ENCODE measurements around the gene ADORA1.

The ADORA1 gene

DNA sequence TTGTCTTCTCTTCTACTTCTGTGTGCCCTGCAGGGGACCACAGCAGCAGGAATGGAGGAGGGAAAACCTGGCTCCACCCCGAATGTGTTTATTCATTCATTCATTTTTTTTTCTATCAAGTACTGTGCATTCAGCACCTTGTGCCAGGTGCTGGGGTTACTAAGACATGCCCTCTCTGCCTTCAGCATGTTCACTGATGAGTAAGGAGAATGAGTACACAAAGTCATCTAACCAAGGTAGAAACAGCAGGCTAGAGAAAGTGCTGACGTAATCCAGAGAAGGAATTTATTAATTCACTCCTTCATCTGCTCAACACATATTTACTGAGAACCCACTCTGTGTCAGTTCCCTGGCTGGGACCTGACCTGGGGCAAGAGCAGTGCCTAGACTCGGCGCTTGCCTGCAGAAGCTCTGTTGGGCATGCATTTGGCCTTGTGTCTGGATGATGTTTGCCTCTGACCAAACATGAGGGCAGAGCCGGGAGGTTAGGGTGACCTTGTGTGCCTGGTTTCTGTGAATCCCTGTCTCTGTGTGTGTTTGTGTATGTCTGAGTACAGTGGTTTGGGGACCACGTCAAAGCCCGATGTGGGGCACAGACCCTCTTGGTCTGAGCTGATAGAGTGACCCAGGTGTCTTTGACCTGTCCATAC, 38.4 kb upstream of the ADORA1 start:
- no peak for TF ChIP-seq POLR2AphosphoS5 (IDR thresholded peaks at IDR 0.05; ENCODE audit: low read depth, low read length)
- no peak for TF ChIP-seq TAF1 (IDR thresholded peaks at IDR 0.05; ENCODE audit: borderline replicate concordance, insufficient read depth, low read length)
- no peak for TF ChIP-seq FOXP2 (optimal IDR thresholded peaks at IDR 0.05; ENCODE audit: borderline replicate concordance, extremely low read depth, extremely low read length, insufficient read depth)

DNA sequence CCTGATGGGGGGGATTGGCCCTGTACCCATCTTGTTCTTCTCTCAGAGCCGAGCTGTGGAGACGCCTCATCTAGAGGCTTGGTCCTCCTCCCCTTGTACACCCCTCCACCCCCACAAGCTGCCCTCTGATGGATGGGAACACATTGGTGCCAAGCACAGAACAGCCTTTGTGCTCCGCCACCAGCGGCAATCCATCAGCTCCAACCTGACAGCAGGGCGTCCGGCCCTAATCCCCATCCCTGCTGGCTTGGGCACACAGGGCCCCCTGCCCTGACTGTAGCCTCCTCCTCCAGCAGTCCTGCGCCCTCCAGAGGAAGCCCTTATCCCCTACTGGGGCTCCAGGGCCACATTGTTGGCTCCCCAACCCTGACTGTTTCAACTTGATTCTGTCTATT, 37.9 kb upstream of the ADORA1 start:
- TF ChIP-seq, protein P1, sequence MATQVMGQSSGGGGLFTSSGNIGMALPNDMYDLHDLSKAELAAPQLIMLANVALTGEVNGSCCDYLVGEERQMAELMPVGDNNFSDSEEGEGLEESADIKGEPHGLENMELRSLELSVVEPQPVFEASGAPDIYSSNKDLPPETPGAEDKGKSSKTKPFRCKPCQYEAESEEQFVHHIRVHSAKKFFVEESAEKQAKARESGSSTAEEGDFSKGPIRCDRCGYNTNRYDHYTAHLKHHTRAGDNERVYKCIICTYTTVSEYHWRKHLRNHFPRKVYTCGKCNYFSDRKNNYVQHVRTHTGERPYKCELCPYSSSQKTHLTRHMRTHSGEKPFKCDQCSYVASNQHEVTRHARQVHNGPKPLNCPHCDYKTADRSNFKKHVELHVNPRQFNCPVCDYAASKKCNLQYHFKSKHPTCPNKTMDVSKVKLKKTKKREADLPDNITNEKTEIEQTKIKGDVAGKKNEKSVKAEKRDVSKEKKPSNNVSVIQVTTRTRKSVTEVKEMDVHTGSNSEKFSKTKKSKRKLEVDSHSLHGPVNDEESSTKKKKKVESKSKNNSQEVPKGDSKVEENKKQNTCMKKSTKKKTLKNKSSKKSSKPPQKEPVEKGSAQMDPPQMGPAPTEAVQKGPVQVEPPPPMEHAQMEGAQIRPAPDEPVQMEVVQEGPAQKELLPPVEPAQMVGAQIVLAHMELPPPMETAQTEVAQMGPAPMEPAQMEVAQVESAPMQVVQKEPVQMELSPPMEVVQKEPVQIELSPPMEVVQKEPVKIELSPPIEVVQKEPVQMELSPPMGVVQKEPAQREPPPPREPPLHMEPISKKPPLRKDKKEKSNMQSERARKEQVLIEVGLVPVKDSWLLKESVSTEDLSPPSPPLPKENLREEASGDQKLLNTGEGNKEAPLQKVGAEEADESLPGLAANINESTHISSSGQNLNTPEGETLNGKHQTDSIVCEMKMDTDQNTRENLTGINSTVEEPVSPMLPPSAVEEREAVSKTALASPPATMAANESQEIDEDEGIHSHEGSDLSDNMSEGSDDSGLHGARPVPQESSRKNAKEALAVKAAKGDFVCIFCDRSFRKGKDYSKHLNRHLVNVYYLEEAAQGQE (IDR thresholded peaks at IDR 0.05; ENCODE audit: insufficient read depth in 1 of 2, low read depth in 2 of 2, low read length in 2 of 2): no peak
- TF ChIP-seq TAF1 (IDR thresholded peaks at IDR 0.05; ENCODE audit: borderline replicate concordance, insufficient read depth, low read length): no peak
- no peak for TF ChIP-seq POLR2AphosphoS5 (IDR thresholded peaks at IDR 0.05; ENCODE audit: low read depth, low read length)
- no peak for TF ChIP-seq SIN3A (IDR thresholded peaks at IDR 0.05; ENCODE audit: borderline replicate concordance, insufficient read depth, low read length)
- TF ChIP-seq FOXP2 (optimal IDR thresholded peaks at IDR 0.05; ENCODE audit: borderline replicate concordance, extremely low read depth, extremely low read length, insufficient read depth): no peak

DNA sequence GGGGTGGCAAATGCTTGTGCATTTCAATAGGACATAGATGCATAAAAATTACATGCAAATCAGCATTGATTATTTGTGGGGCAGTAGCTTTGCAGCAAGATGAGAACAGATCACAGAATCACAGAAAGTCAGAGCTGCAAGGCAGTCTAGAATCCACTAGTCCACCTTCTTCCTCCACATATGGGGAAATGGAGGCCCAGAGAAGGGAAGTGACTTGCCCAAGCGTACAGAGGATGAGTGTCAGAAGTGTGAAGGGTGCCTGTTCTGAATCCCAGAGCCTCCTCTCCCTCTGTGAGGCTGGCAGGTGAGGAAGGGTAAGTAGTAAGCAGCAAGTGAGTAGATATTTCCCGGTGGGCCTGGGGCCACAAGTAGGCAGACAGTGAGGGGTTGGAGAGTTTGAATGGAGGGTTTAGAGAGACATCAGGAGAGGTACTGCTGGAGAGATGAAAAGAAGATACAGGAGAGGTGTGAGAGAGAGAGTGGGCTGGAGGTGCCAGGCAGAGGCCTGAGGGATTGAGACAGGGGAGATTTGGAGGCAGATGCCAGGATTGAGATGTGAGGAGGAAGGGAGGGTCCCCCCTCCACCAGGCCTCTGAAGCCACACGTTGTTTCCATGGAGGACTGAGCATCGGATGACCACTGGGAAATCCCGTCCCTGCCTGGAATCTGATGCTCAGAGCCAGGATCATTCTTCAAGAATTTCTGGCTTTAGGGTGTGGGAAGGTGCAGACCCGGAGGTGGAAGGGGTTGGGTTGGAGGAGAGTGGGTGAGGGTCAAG, 36.9 kb upstream of the ADORA1 start:
- no peak for TF ChIP-seq SIN3A (IDR thresholded peaks at IDR 0.05; ENCODE audit: borderline replicate concordance, insufficient read depth, low read length)
- TF ChIP-seq FOXP2 (optimal IDR thresholded peaks at IDR 0.05; ENCODE audit: borderline replicate concordance, extremely low read depth, extremely low read length, insufficient read depth): no peak

DNA sequence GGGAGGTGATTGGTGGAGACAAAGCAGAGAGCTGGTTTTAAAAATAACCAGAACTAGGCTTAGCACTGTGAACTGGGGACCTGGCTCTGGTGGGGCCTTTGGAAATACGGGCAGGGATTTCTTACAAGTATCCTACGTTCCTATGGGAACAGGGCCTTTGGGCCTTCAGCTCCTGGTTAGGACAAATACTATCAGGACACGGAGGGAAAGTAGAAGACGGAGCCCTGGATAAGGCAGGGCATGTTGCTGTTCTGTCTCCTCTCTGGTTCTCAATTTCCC, 36.4 kb upstream of the ADORA1 start:
- TF ChIP-seq, protein P1 (IDR thresholded peaks at IDR 0.05; ENCODE audit: insufficient read depth in 1 of 2, low read depth in 2 of 2, low read length in 2 of 2): no peak
- no peak for TF ChIP-seq FOXP2 (optimal IDR thresholded peaks at IDR 0.05; ENCODE audit: borderline replicate concordance, extremely low read depth, extremely low read length, insufficient read depth)
- TF ChIP-seq POLR2AphosphoS5 (IDR thresholded peaks at IDR 0.05; ENCODE audit: low read depth, low read length): no peak
- TF ChIP-seq SIN3A (IDR thresholded peaks at IDR 0.05; ENCODE audit: borderline replicate concordance, insufficient read depth, low read length): no peak
- TF ChIP-seq TAF1 (IDR thresholded peaks at IDR 0.05; ENCODE audit: borderline replicate concordance, insufficient read depth, low read length): no peak

DNA sequence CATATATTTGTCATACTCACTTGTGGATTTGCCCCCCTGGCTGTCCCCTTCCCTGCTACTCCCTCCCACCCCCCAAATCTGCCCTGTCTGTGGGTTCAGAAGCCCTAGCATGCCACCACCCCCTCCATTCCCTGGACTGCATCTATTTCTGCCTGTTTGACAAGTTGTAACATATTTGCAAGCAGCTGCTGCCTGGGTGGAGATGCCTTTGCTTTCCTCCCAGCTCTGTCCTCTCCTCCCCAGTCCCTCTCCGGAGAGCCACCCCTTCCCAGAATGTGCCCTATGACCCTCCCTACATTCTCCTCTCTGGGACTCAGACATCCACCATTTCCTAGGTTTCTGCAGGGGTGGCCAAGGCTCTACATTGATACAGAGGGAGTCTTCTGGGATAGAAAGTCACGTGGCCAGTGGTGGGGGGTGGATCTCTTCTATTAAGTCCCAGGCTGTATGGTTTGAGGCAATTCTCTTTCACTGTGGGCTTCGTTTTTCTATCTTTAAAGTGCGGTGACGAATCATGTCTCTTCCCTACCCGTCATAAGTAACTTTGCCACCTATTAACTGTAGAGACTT, 35.7 kb upstream of the ADORA1 start:
- no peak for TF ChIP-seq FOXP2 (optimal IDR thresholded peaks at IDR 0.05; ENCODE audit: borderline replicate concordance, extremely low read depth, extremely low read length, insufficient read depth)
- TF ChIP-seq TAF1 (IDR thresholded peaks at IDR 0.05; ENCODE audit: borderline replicate concordance, insufficient read depth, low read length): no peak
- no peak for TF ChIP-seq SIN3A (IDR thresholded peaks at IDR 0.05; ENCODE audit: borderline replicate concordance, insufficient read depth, low read length)
- TF ChIP-seq, protein P1 (IDR thresholded peaks at IDR 0.05; ENCODE audit: insufficient read depth in 1 of 2, low read depth in 2 of 2, low read length in 2 of 2): no peak
- TF ChIP-seq POLR2AphosphoS5 (IDR thresholded peaks at IDR 0.05; ENCODE audit: low read depth, low read length): no peak

All from PFSK-1 (cell line).